Tibial nerve (tissue), 4 donors: ENCODE results near the gene ZNF318.

Experiments used
- CTCF ChIP-seq, 5 experiments: fragments of 200-600 bp in 3 of 5; fragments of 450-650 bp in 2 of 5; sonication (generic) in 3 of 5; IDR thresholded peaks; one replicate each; pipeline ENCODE4 v1.5.1; 2016 to 2019; ENCODE audit warnings: antibody characterized with exemption in 5 of 5, mild to moderate bottlenecking in 3 of 5, moderate library complexity in 2 of 5
- EP300 ChIP-seq, 2 donors: sonication (generic); formaldehyde crosslinking; IDR thresholded peaks; one replicate each; pipeline ENCODE4 v1.6.1; 2017; ENCODE audit warnings: antibody characterized with exemption in 2 of 2, mild to moderate bottlenecking in 1 of 2
- POLR2A ChIP-seq, 2 donors: fragments of 450-650 bp; IDR thresholded peaks; one replicate each; pipeline ENCODE4 v1.6.1; 2017; ENCODE audit warnings: antibody characterized with exemption in 2 of 2, mild to moderate bottlenecking in 2 of 2, moderate library complexity in 2 of 2

- no peak for TF ChIP-seq POLR2A (IDR thresholded peaks at IDR 0.05)
- no peak for TF ChIP-seq EP300 (IDR thresholded peaks at IDR 0.05)
- TF ChIP-seq CTCF (IDR thresholded peaks at IDR 0.05): peak in 3 of 5 experiments; percentile 15 to 56 (median 17)
Observed at GRCh38 chr6:43334466-43335095, 34.9 kb downstream of the ZNF318 start.
